Stimulated activated naive CD4-positive, alpha-beta T cell treated with Interleukin-2 at 50 U/mL for 16 hours (primary cell): ENCODE data around the gene MAGEF1.

ENCODE experiments used
- DNase-seq: peaks from one replicate; lab custom pipeline; 2025; lab: John Stamatoyannopoulos, UW

MAGEF1 gene

GRCh38 chr3:184711493-184712247 is at the start of gene MAGEF1:
MAGEF1 (minus strand) TSS chr3:184712064; CDS start chr3:184711821, 243 bp downstream.
- DNase-seq, result peak; percentile 71

- DNase-seq, result no peak
Measured at GRCh38 chr3:184761075-184761841, 49.4 kb upstream of the MAGEF1 start.

- no peak for DNase-seq
Measured at GRCh38 chr3:184760337-184761074, 48.6 kb upstream of the MAGEF1 start.

GRCh38 chr3:184759666-184760200 is 47.9 kb upstream of the MAGEF1 start:
- no peak for DNase-seq

GRCh38 chr3:184758056-184758455 is 46.2 kb upstream of the MAGEF1 start:
- DNase-seq, result no peak

GRCh38 chr3:184757022-184757651 is 45.3 kb upstream of the MAGEF1 start:
- DNase-seq, result no peak

- no peak for DNase-seq
Measured at GRCh38 chr3:184756151-184757021, 44.5 kb upstream of the MAGEF1 start.

GRCh38 chr3:184755315-184755731 is 43.5 kb upstream of the MAGEF1 start:
- DNase-seq, result no peak

GRCh38 chr3:184752361-184752760 is 40.5 kb upstream of the MAGEF1 start:
- DNase-seq, result no peak

- DNase-seq, result no peak
Measured at GRCh38 chr3:184751204-184752040, 39.6 kb upstream of the MAGEF1 start.

- no peak for DNase-seq
Measured at GRCh38 chr3:184750349-184751083, 38.7 kb upstream of the MAGEF1 start.

- DNase-seq, result no peak
Measured at GRCh38 chr3:184749168-184749744, 37.4 kb upstream of the MAGEF1 start.

- DNase-seq, result no peak
Measured at GRCh38 chr3:184748219-184749135, 36.6 kb upstream of the MAGEF1 start.

- no peak for DNase-seq
Measured at GRCh38 chr3:184746131-184747120, 34.6 kb upstream of the MAGEF1 start.

GRCh38 chr3:184745526-184745925 is 33.7 kb upstream of the MAGEF1 start:
- no peak for DNase-seq

- no peak for DNase-seq
Measured at GRCh38 chr3:184743248-184743647, 31.4 kb upstream of the MAGEF1 start.
